Vagina (tissue), 2 donors: ENCODE measurements around the gene TCF7L1.
"Not testable (repeated sequence)": the region's sequence is repeated elsewhere in the genome, so short reads cannot be mapped to it uniquely, and the experiment has no call there.

Experiments
- CTCF ChIP-seq, 3 experiments: fragments of 450-650 bp in 2 of 3; fragments of 200-600 bp in 1 of 3; sonication (generic) in 1 of 3; IDR thresholded peaks; one replicate each; pipeline ENCODE4 v1.5.1; 2017 to 2019; ENCODE audit warnings: antibody characterized with exemption in 3 of 3, mild to moderate bottlenecking in 2 of 3, moderate library complexity in 2 of 3
- POLR2AphosphoS5 ChIP-seq, 2 donors: sonication (generic); formaldehyde crosslinking; IDR thresholded peaks; one replicate each; pipeline ENCODE4 v1.9.0; 2017; ENCODE audit warnings: antibody characterized with exemption in 2 of 2, mild to moderate bottlenecking in 2 of 2, low read depth in 1 of 2; ENCODE audit not compliant: insufficient read depth in 1 of 2

- not testable (repeated sequence) for TF ChIP-seq POLR2AphosphoS5 (IDR thresholded peaks at IDR 0.05; ENCODE audit: insufficient read depth in 1 of 2, low read depth in 1 of 2); CTCF (IDR thresholded peaks at IDR 0.05)
These were observed 196.5 kb downstream of the TCF7L1 start for GRCh38 chr2:85329701-85330100.
